Panc1 (cell line): ENCODE data around the gene TTF2. TPM values are rescaled to one million over a fixed set of nuclear protein-coding genes. Genes with fewer than 3 reads are reported as not detected.

Source experiments
- ATAC-seq: fragments of 200-7000 bp; cut with Tn5 transposase; 2 replicates; pipeline ENCODE4 v1.9.1; 2020; ENCODE audit warnings: mild to moderate bottlenecking, moderate library complexity
- BruUV-seq: library from RNA; stranded (reverse); fragments of 400-500 nt; replicated peaks from 2 replicates; lab custom pipeline; 2021; lab: Mats Ljungman, UMichigan
- CTCF ChIA-PET: fragments of 300-600 bp; sonication (Branson Sonifier 250); formaldehyde crosslinking; loops from one replicate; lab custom pipeline; 2022; ENCODE audit warnings: antibody characterized with exemption; lab: Charles Lee
- POLR2A ChIA-PET: fragments of 300-600 bp; sonication (Branson Sonifier 250); formaldehyde crosslinking; loops from one replicate; lab custom pipeline; 2022; ENCODE audit warnings: antibody characterized with exemption; lab: Charles Lee
- DNase-seq: peaks from one replicate; pipeline ENCODE4 v3.0.0-alpha.2; 2010; ENCODE audit warnings: low read depth, low spot score
- H3K27ac ChIP-seq: 2 replicates; pipeline ENCODE4 v1.5.1; 2011; ENCODE audit warnings: mild to moderate bottlenecking, low read length, inconsistent platforms
- H3K27me3 ChIP-seq: fragments of 200-500 bp; sonication (Bioruptor generic); 2 replicates; pipeline ENCODE4 v1.6.0; 2014; ENCODE audit warnings: low read length, inconsistent platforms; ENCODE audit not compliant: control insufficient read depth, insufficient read depth
- H3K36me3 ChIP-seq: fragments of 200-500 bp; sonication (Bioruptor generic); 2 replicates; pipeline ENCODE4 v1.5.1; 2014; ENCODE audit warnings: inconsistent platforms, mild to moderate bottlenecking, low read length, moderate library complexity; ENCODE audit not compliant: control insufficient read depth, insufficient read depth
- H3K4me1 ChIP-seq: 2 replicates; pipeline ENCODE4 v1.5.1; 2011; ENCODE audit warnings: inconsistent platforms, mild to moderate bottlenecking, low read length, moderate library complexity; ENCODE audit not compliant: control insufficient read depth, insufficient read depth
- H3K4me3 ChIP-seq, 2 experiments: 2 replicates each; pipeline ENCODE4 v1.5.1; 2011 to 2012; ENCODE audit warnings: low read depth in 2 of 2, low read length in 2 of 2, mild to moderate bottlenecking in 2 of 2, inconsistent platforms in 1 of 2, moderate library complexity in 1 of 2
- H3K9me3 ChIP-seq: fragments of 200-500 bp; sonication (Bioruptor generic); 2 replicates; pipeline ENCODE4 v1.5.1; 2014; ENCODE audit warnings: low read depth, mild to moderate bottlenecking, inconsistent platforms, low read length, moderate library complexity; ENCODE audit not compliant: control insufficient read depth, insufficient read depth
- CTCF ChIP-seq: fragments of 450-650 bp; IDR thresholded peaks from 2 replicates; pipeline ENCODE4 v1.5.1; 2017; ENCODE audit warnings: mild to moderate bottlenecking
- POLR2AphosphoS5 ChIP-seq: IDR thresholded peaks from 2 replicates; pipeline ENCODE4 v1.6.1; 2012; ENCODE audit warnings: mild to moderate bottlenecking, low read depth, low read length, moderate library complexity
- SIN3A ChIP-seq: IDR thresholded peaks from 2 replicates; pipeline ENCODE4 v1.6.1; 2012; ENCODE audit warnings: low read depth, mild to moderate bottlenecking, low read length, moderate library complexity, borderline replicate concordance; ENCODE audit not compliant: insufficient read depth
- TCF7L2 ChIP-seq: IDR thresholded peaks from 2 replicates; pipeline ENCODE4 v1.6.1; 2011; ENCODE audit warnings: mild to moderate bottlenecking, low read depth, low read length, inconsistent platforms
- in situ Hi-C: cut with HindIII; loops from 2 replicates; pipeline ENCODE4 v1.10.0; 2016; ENCODE audit warnings: low sequenced_read_pairs, low pct_unique_long_range_greater_than_20kb
- intact Hi-C: fragments of 100-400 bp; cut with micrococcal nuclease; formaldehyde crosslinking; loops from one replicate; pipeline ENCODE4 v1.10.0; 2022; ENCODE audit not compliant: unreplicated experiment
- total RNA-seq: library from RNA; stranded (reverse); gene quantifications from one replicate; pipeline ENCODE4 v1.2.1, GENCODE V29; 2021; ENCODE audit not compliant: unreplicated experiment
- TF ChIP-seq, protein P1 (sequence below), 2 experiments: IDR thresholded peaks; 2 replicates each; pipeline ENCODE4 v1.6.1; 2011 to 2012; ENCODE audit warnings: low read depth in 2 of 2, control low read depth in 1 of 2, low read length in 1 of 2, mild to moderate bottlenecking in 1 of 2, moderate library complexity in 1 of 2; ENCODE audit not compliant: insufficient read depth in 1 of 2

TTF2 gene
- total RNA-seq, 1 experiment from 2014 or later = 32.7 TPM

DNA sequence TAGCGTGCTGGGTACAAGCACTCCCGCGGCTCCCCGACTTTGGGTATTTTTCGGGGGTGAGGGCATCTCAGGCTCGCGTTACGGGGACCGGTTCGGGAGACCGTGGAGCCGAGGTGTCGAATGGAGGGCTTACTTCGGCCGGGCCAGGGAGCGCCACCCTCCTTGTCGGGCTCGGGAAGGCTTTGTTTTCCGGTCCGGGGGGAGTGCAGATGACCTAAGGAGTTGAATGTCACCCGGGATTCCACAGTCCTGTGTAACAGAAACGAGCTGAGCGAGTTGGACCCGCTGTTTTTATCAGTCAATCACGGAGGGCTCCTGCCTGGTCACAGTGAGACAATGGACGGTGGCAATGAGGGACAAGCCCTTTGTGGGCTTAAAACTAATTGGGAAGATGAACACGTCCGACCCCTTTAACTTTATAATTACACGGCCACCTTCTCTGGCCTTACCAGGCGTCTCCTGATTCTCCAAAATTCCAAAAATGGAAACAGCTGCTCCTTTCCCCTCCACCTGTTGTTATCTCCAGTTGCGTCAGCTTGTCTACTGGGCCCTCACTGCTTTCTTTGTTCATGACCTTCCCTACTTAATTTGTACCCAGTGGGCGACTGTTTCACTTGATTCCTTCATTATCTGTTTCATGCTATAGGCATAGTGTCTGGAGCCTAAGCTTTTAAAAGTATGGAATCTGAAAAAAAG, 62.4 kb downstream of the TTF2 start:
- Histone ChIP-seq H3K27ac (peak overlapping the region; percentile 86), H3K27me3 (peaks cover 2% of the 10 kb centered on the region; the same call in 1 of the 2 replicates), H3K4me3 (peak overlapping the region; percentile 60 to 74), H3K4me1 (no peaks in the 10 kb centered on the region), H3K36me3 (no peaks in the 10 kb centered on the region), H3K9me3 (no peaks in the 10 kb centered on the region)
- no TSS peak for BruUV-seq
- DNase-seq (no peak), ATAC-seq (peak; percentile 36; the same call in 1 of the 2 replicates)
- in situ Hi-C loops = no loop called here
- ChIA-PET CTCF (interaction anchor here (0.8 kb wide), 1 partner anchor 673 kb away, joined by 4 read pairs; no protein-coding TSS in a partner anchor), POLR2A (no interaction called here)
- intact Hi-C loops = no loop called here
- TF ChIP-seq, protein P1, sequence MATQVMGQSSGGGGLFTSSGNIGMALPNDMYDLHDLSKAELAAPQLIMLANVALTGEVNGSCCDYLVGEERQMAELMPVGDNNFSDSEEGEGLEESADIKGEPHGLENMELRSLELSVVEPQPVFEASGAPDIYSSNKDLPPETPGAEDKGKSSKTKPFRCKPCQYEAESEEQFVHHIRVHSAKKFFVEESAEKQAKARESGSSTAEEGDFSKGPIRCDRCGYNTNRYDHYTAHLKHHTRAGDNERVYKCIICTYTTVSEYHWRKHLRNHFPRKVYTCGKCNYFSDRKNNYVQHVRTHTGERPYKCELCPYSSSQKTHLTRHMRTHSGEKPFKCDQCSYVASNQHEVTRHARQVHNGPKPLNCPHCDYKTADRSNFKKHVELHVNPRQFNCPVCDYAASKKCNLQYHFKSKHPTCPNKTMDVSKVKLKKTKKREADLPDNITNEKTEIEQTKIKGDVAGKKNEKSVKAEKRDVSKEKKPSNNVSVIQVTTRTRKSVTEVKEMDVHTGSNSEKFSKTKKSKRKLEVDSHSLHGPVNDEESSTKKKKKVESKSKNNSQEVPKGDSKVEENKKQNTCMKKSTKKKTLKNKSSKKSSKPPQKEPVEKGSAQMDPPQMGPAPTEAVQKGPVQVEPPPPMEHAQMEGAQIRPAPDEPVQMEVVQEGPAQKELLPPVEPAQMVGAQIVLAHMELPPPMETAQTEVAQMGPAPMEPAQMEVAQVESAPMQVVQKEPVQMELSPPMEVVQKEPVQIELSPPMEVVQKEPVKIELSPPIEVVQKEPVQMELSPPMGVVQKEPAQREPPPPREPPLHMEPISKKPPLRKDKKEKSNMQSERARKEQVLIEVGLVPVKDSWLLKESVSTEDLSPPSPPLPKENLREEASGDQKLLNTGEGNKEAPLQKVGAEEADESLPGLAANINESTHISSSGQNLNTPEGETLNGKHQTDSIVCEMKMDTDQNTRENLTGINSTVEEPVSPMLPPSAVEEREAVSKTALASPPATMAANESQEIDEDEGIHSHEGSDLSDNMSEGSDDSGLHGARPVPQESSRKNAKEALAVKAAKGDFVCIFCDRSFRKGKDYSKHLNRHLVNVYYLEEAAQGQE (IDR thresholded peaks at IDR 0.05; ENCODE audit: insufficient read depth in 1 of 2, low read depth in 2 of 2, low read length in 1 of 2) = no peak
- TF ChIP-seq CTCF = peak; percentile 43

- TF ChIP-seq POLR2AphosphoS5 = no peak
- no peak for TF ChIP-seq TCF7L2
- TF ChIP-seq, protein P1 (IDR thresholded peaks at IDR 0.05; ENCODE audit: insufficient read depth in 1 of 2, low read depth in 2 of 2, low read length in 1 of 2) = no peak
- no peak for TF ChIP-seq SIN3A
- no peak for TF ChIP-seq CTCF
These were observed 63.1 kb downstream of the TTF2 start for GRCh38 chr1:117123274-117123673.

More at GRCh38 chr1:117123274-117123673, 63.1 kb downstream of the TTF2 start:
- Histone ChIP-seq H3K4me3 (no peak overlapping the region), H3K36me3 (no peaks in the 10 kb centered on the region), H3K4me1 (no peaks in the 10 kb centered on the region), H3K27ac (no peak overlapping the region), H3K9me3 (no peaks in the 10 kb centered on the region), H3K27me3 (peaks cover 2% of the 10 kb centered on the region; the same call in 1 of the 2 replicates)
- intact Hi-C loops (no loop called here), in situ Hi-C loops (no loop called here)
- CTCF ChIA-PET = interaction anchor here (0.8 kb wide), 1 partner anchor 672 kb away, joined by 4 read pairs; no protein-coding TSS in a partner anchor
- no peak for DNase-seq
- POLR2A ChIA-PET = no interaction called here
- ATAC-seq = no peak
- no TSS peak for BruUV-seq
